GM18498 (cell line): ENCODE measurements around the gene MCM3.

Experiments
- ATAC-seq: cut with Tn5 transposase; IDR thresholded peaks from one replicate; pipeline ENCODE4 v1.9.1; 2021; ENCODE audit warnings: mild to moderate bottlenecking, moderate library complexity; ENCODE audit not compliant: unreplicated experiment

The MCM3 gene

GRCh38 chr6:52254731-52255378 is 29.7 kb downstream of the MCM3 start:
- no peak for ATAC-seq

GRCh38 chr6:52253494-52253893 is 31.0 kb downstream of the MCM3 start:
- no peak for ATAC-seq

- no peak for ATAC-seq
These were observed 33.4 kb downstream of the MCM3 start for GRCh38 chr6:52251113-52251512.

- no peak for ATAC-seq
These were observed 35.5 kb downstream of the MCM3 start for GRCh38 chr6:52249078-52249477.

DNA sequence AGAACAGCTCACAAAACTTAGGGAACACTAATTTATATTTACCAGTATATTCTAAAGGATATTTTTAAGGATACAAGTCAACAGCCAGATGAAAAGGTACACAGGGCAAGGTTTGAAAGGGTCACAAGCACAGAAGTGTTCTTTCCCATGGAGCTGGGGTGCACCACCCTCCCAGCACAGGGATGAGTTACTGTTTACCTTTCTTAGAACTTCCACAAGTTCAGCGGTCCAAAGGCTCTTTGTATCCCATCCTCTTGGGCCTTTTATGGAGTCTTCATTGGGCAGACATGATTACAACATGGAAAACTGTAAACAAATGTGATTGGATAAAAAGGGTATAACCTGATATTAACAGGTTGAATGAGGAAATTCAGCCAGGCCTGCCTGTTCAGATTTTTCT is 39.1 kb downstream of the MCM3 start:
- no peak for ATAC-seq

GRCh38 chr6:52244400-52244799 is 40.1 kb downstream of the MCM3 start, which contains the start of gene IL17F:
Gene IL17F (minus strand): TSS chr6:52244500. CDS start chr6:52244429, 71 bp downstream.
- no peak for ATAC-seq

DNA sequence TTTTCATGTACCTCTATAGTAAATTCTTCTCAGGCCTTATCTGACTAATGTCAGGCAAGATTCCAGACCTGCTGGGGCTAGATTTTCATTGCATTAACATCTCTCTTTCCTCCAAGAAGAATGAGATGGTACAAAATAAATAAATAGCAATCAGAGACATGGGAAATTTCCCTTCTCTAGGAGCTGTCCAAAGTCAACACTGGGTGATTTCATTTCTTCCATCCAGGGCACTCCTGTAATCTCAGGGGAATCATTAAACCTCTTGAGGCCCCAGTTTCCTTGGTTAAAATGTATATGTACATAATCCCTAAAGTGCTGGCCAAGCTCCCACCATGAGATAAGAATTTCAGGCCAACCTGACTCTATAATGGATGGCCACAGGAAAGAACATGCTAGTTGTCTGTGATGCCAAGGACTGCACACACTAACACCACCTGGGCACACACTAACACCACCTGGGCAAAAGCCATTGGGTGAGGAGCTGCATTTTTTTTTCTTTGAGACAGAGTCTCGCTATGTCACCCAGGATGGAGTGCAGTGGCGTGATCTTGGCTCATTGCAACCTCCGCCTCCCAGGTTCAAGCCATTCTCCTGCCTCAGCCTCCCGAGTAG is 41.2 kb downstream of the MCM3 start:
- no peak for ATAC-seq

- ATAC-seq = no peak
These were observed 42.7 kb downstream of the MCM3 start for GRCh38 chr6:52241819-52242218.

GRCh38 chr6:52233975-52234823 is 50.3 kb downstream of the MCM3 start:
- ATAC-seq = peak; percentile 78

DNA sequence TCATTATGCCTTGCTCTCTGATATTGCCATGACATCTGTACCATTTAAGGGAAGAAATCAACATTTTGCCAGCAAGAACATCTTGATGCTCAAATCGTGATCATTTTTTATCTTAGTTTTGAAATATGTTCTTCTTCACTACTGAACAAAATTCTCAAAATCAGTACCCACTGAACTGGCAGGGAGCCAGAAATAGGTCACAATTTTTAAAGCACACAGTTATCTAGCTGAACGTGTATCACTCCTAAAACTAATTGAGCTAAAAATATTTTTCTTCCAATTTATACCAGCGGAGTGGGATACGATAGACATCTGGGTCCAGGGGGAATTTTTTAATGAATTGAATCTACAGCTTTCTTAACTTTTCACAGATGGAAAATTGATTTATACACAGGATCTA is 51.5 kb downstream of the MCM3 start:
- no peak for ATAC-seq

DNA sequence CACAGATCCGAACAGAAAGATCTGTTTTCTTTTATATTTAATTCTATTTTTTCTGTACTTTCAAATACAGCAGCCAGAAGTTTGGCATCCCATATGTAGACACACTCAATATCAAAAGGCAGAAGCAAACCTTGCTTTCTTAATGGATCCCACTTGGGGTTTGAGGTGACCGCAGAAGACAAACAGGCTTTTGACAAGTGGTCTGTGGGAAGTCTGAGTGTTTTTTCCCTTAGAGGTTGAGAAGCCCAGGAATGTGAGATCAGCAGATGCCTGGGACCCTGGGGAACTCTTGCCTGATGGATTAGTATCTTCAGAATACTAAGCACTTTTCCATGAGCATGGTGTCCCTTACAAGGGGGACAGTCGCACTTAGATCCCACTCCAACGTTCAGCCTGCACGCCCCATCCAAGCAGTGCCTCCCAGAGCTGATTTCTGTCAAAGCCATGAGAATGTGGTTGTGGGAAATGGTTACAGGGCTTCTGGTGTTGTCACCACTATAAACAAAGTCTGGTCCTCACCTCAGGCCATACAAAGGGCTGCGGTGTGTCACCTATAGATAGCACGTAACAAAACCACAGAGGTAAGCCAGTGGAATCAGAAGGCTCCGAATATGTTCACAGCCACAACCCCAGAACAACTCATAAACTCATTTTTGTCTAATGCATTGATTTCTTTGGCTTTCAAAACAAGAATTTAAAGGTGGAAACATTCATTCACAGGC is 53.0 kb downstream of the MCM3 start:
- no peak for ATAC-seq

- no peak for ATAC-seq
These were observed 53.9 kb downstream of the MCM3 start for GRCh38 chr6:52230685-52231084.

- ATAC-seq = peak; percentile 100
These were observed 57.0 kb downstream of the MCM3 start for GRCh38 chr6:52227495-52227894.

DNA sequence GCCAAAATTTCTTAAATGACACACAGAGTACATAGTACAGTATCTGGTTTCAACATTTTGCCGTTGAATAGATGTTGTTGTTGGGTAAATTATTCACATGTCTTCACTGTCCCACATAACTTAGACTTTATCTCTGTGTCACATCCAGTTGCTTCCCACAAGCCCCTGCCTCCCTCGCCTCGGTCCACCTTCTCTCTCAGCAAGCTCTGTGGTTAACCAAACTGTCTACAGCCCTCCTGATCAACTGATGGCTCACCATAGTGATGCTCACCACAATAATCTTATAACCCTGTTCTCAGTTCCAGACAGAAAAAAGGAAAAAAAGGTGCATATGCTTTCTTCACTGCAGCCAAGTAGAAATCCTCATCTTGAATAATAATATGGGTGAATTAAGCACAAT is 63.2 kb downstream of the MCM3 start:
- peak; percentile 86 for ATAC-seq

- ATAC-seq = no peak
These were observed 66.8 kb downstream of the MCM3 start for GRCh38 chr6:52217761-52218160.

- peak; percentile 48 for ATAC-seq
These were observed 67.5 kb downstream of the MCM3 start for GRCh38 chr6:52216932-52217575.

- ATAC-seq = no peak
These were observed 68.8 kb downstream of the MCM3 start for GRCh38 chr6:52215787-52216186.
